GM12878 (cell line): ENCODE data around the gene NUP50. TPM values are rescaled to one million over a fixed set of nuclear protein-coding genes. Genes with fewer than 3 reads are reported as not detected.

Experiments
- ATAC-seq: fragments of 200-7000 bp; cut with Tn5 transposase; 3 replicates; pipeline ENCODE4 v1.9.1; 2020; ENCODE audit warnings: mild to moderate bottlenecking, moderate library complexity
- BruUV-seq: library from RNA; stranded (reverse); fragments of 400-500 nt; replicated peaks from 2 replicates; lab custom pipeline; 2021; lab: Mats Ljungman, UMichigan
- CTCF ChIA-PET: fragments of 300-600 bp; sonication (Branson Sonifier 250); formaldehyde crosslinking; extraction: SDS; loops from one replicate; lab custom pipeline; 2021; ENCODE audit warnings: inconsistent platforms; lab: Yijun Ruan, JAX
- POLR2A ChIA-PET: fragments of 350-600 bp; formaldehyde crosslinking; extraction: SDS; loops from one replicate; lab custom pipeline; 2021; ENCODE audit warnings: inconsistent platforms; lab: Charles Lee
- RAD21 ChIA-PET: fragments of 300-600 bp; sonication (Branson Sonifier 250); formaldehyde crosslinking; loops from one replicate; lab custom pipeline; 2023; ENCODE audit warnings: antibody characterized with exemption; ENCODE audit not compliant: unreplicated experiment; lab: Charles Lee
- SMC1A ChIA-PET: fragments of 300-600 bp; sonication (Branson Sonifier 250); formaldehyde crosslinking; loops from one replicate; lab custom pipeline; 2023; ENCODE audit not compliant: unreplicated experiment, uncharacterized antibody; lab: Charles Lee
- DNase-seq: peaks from one replicate; pipeline ENCODE4 v3.0.0-alpha.2; 2011; ENCODE audit warnings: low read depth, low spot score
- FAIRE-seq: peaks from 3 replicates; lab custom pipeline; 2011; peaks lifted over from hg19 to GRCh38; lab: Jason Lieb, UNC
- H2AFZ ChIP-seq: 2 replicates; pipeline ENCODE4 v1.6.0; 2011; ENCODE audit warnings: low read depth, low read length, control low read depth; ENCODE audit not compliant: control insufficient read depth
- H3K27ac ChIP-seq: 2 replicates; pipeline ENCODE4 v1.5.1; 2011; ENCODE audit warnings: control low read depth; ENCODE audit not compliant: control insufficient read depth, insufficient read depth
- H3K27me3 ChIP-seq, 2 experiments: replicated peaks in 1 of 2; 2 replicates each; pipeline versions ENCODE4 v1.6.0 to v1.6.1; 2011; ENCODE audit warnings: low read length in 1 of 2; ENCODE audit not compliant: control insufficient read depth in 2 of 2, insufficient read depth in 2 of 2
- H3K36me3 ChIP-seq, 2 experiments: 2 replicates each; pipeline ENCODE4 v1.5.1; 2011; ENCODE audit warnings: low read length in 1 of 2; ENCODE audit not compliant: control insufficient read depth in 2 of 2, insufficient read depth in 2 of 2
- H3K4me1 ChIP-seq: 2 replicates; pipeline ENCODE4 v1.6.1; 2011; ENCODE audit warnings: mild to moderate bottlenecking, low read length, moderate library complexity, mixed read lengths; ENCODE audit not compliant: control insufficient read depth, insufficient read depth
- H3K4me2 ChIP-seq: 2 replicates; pipeline ENCODE4 v1.6.0; 2011; ENCODE audit warnings: control low read depth; ENCODE audit not compliant: control insufficient read depth, insufficient read depth
- H3K4me3 ChIP-seq: fragments of 200-600 bp; sonication (generic); 2 replicates; pipeline ENCODE4 v1.5.1; 2016
- H3K79me2 ChIP-seq: 2 replicates; pipeline ENCODE4 v1.6.0; 2011; ENCODE audit warnings: low read length; ENCODE audit not compliant: control insufficient read depth, insufficient read depth
- H3K9ac ChIP-seq: 2 replicates; pipeline ENCODE4 v1.8.0; 2011; ENCODE audit warnings: low read length, control low read depth, mixed read lengths; ENCODE audit not compliant: control insufficient read depth, insufficient read depth
- H3K9me3 ChIP-seq: replicated peaks from 3 replicates; pipeline ENCODE4 v1.5.1; 2011; ENCODE audit warnings: mild to moderate bottlenecking, low read length; ENCODE audit not compliant: control insufficient read depth, insufficient read depth
- H4K20me1 ChIP-seq: 2 replicates; pipeline ENCODE4 v1.6.0; 2011; ENCODE audit not compliant: control insufficient read depth, insufficient read depth
- ASH2L ChIP-seq: fragments of 300-600, 200-600 bp; sonication (generic); IDR thresholded peaks from 2 replicates; pipeline ENCODE4 v1.6.1; 2017; ENCODE audit warnings: low read depth, mild to moderate bottlenecking, borderline replicate concordance
- CHD1 ChIP-seq: IDR thresholded peaks from 2 replicates; pipeline ENCODE4 v1.6.1; 2012; ENCODE audit warnings: low read depth, low read length, improper control_type of control experiment
- HCFC1 ChIP-seq: fragments of 150-350 bp; IDR thresholded peaks from 2 replicates; pipeline ENCODE4 v1.6.1; 2014; ENCODE audit warnings: low read length
- NR2C2 ChIP-seq: IDR thresholded peaks from 2 replicates; pipeline ENCODE4 v1.6.1; 2011; ENCODE audit warnings: borderline replicate concordance, low read depth; ENCODE audit not compliant: control insufficient read depth, insufficient read length
- PAX8 ChIP-seq: fragments of 450-650 bp; IDR thresholded peaks from 2 replicates; pipeline ENCODE4 v1.6.1; 2017; ENCODE audit warnings: mild to moderate bottlenecking, moderate library complexity
- PML ChIP-seq: IDR thresholded peaks from 2 replicates; pipeline ENCODE4 v1.6.1; 2012; ENCODE audit warnings: low read length, inconsistent platforms
- POLR2AphosphoS5 ChIP-seq: IDR thresholded peaks from 2 replicates; pipeline ENCODE4 v1.6.1; 2011; ENCODE audit warnings: mild to moderate bottlenecking, low read length, inconsistent platforms
- SREBF1 ChIP-seq: IDR thresholded peaks from 2 replicates; pipeline ENCODE4 v1.6.1; 2012; ENCODE audit warnings: mild to moderate bottlenecking, low read length
- TCF3 ChIP-seq: IDR thresholded peaks from 2 replicates; pipeline ENCODE4 v1.6.1; 2012; ENCODE audit warnings: low read depth, mild to moderate bottlenecking, low read length, borderline replicate concordance; ENCODE audit not compliant: insufficient read depth
- ZNF24 ChIP-seq: fragments of 450-650 bp; IDR thresholded peaks from 2 replicates; pipeline ENCODE4 v1.6.1; 2017; ENCODE audit warnings: antibody characterized with exemption, mild to moderate bottlenecking
- ZZZ3 ChIP-seq: IDR thresholded peaks from 2 replicates; pipeline ENCODE4 v1.6.1; 2011; ENCODE audit warnings: low read depth; ENCODE audit not compliant: control insufficient read depth, insufficient read length
- WGBS: methylation state at CpG from one replicate; pipeline ENCODE4 v1.1.6; 2016; ENCODE audit warnings: low lambda C conversion rate; ENCODE audit not compliant: insufficient replicate concordance, insufficient coverage; ENCODE audit errors: missing lambda C conversion rate; 5-methylcytosine and 5-hydroxymethylcytosine counted together
- in situ Hi-C: fragments of 300-500 bp; cut with MboI; formaldehyde crosslinking; loops from 9 replicates; pipeline ENCODE4 v1.14.3; 2018; ENCODE audit warnings: mixed read lengths
- intact Hi-C: fragments of 100-400 bp; cut with micrococcal nuclease; formaldehyde crosslinking; loops from one replicate; pipeline ENCODE4 v1.14.2; 2022; ENCODE audit not compliant: unreplicated experiment
- polyA plus RNA-seq, 11 experiments: library from polyadenylated mRNA; depleted of rRNA in 4 of 11; unstranded in 6 of 11; stranded (reverse) in 5 of 11; fragments of >200 nt; fragmentation: Nextera tagmentation in 4 of 11; fragmentation: Illumina TruSeq in 1 of 11; extraction: Ambion mirVana in 4 of 11; extraction: Trizol in 1 of 11; gene quantifications; 1 replicate in 1 of 11; 2 replicates in 10 of 11; pipeline versions ENCODE4 v1.2.1 to v1.2.3, GENCODE V29; 2011 to 2016; ENCODE audit warnings: inconsistent platforms in 2 of 11, missing spikeins in 2 of 11, low read depth in 1 of 11
- total RNA-seq, 4 experiments: library from RNA; depleted of rRNA in 3 of 4; stranded (reverse); fragments of >200 nt in 3 of 4; fragmentation: Illumina TruSeq in 1 of 4; extraction: Trizol in 1 of 4; gene quantifications; 2 replicates each; pipeline versions ENCODE4 v1.2.1 to v1.2.3, GENCODE V29; 2013 to 2021
- TF ChIP-seq, protein P1 (sequence below): fragments of 450-650 bp; formaldehyde crosslinking; IDR thresholded peaks from 2 replicates; pipeline ENCODE4 v1.4.0; 2022; ENCODE audit warnings: mild to moderate bottlenecking, moderate library complexity
- TF ChIP-seq, protein P2 (sequence below): fragments of 450-650 bp; IDR thresholded peaks from 2 replicates; pipeline ENCODE4 v1.6.1; 2017; ENCODE audit warnings: mild to moderate bottlenecking
- TF ChIP-seq, protein P3 (sequence below): fragments of 150-350 bp; IDR thresholded peaks from 2 replicates; pipeline ENCODE4 v1.6.1; 2014; ENCODE audit warnings: mild to moderate bottlenecking, low read depth, low read length
- TF ChIP-seq, protein P4 (sequence below): fragments of 450-650 bp; IDR thresholded peaks from 2 replicates; pipeline ENCODE4 v1.6.1; 2017; ENCODE audit warnings: borderline replicate concordance

NUP50 gene
- total and polyA plus RNA-seq, 10 of the 15 experiments (the other 5 are each of a cell fraction or from before 2014, with no cell fraction given), result 36.8 to 125 (median 78.8) TPM

DNA sequence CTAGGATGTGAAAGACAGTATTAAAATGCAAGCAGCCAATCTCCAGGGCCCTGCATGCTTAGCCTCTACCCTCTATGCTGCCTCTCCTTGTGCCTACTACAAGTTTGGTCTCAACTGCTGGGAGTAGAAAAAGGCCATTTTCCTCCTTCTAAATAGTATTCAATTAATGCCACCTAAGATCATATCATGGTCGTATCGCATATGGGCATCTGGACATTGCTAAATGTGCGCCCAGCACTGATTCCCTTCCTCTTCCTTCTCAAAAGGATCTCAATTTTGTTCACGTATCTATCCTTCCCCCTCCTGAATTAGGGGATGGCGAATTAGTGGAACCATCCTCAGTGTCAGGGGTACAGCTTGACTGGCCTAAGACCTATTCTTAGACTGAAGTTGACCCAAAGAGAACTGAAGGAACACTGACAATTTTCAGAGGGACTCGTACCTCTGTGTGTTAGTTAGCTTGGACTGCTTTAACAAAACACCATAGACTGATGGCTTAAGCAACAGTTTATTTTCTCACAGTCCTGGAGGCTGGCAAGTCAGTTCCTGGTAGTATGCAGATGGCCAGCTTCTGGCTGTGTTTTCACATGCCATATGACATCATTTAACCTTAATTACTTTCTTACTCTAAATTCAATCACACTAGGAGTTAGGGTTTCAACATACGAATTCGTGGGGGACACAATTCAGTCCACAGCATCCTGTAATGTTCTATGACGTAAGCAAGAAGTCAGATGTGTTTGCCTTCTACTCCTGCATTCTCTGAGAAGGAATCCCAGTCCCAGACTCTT, 8.5 kb upstream of the NUP50 start:
- ChIA-PET SMC1A (no interaction called here), CTCF (interaction anchor here (0.5 kb wide), 1 partner anchor 80 kb away, joined by 4 read pairs; no protein-coding TSS in a partner anchor), RAD21 (no interaction called here), POLR2A (no interaction called here)
- H3K27ac ChIP-seq, result no peak overlapping the region
- BruUV-seq, result no TSS peak
- H3K79me2 ChIP-seq, result peaks cover 6% of the 10 kb centered on the region
- no peaks in the 10 kb centered on the region for H3K9me3 ChIP-seq
- FAIRE-seq (no peak), DNase-seq (no peak), ATAC-seq (no peak)
- no peak overlapping the region for H3K9ac ChIP-seq
- H4K20me1 ChIP-seq, result no peaks in the 10 kb centered on the region
- H2AFZ ChIP-seq, result no peak overlapping the region
- peaks cover 3 to 7% of the 10 kb centered on the region in 2 experiments; a peak in 3 of 4 replicates for H3K36me3 ChIP-seq
- in situ Hi-C loops, result no loop called here
- WGBS, result 90% methylated on average over 9 of the region's 9 CpGs
- H3K4me3 ChIP-seq, result no peak overlapping the region
- intact Hi-C loops, result no loop called here
- no peaks in the 10 kb centered on the region for H3K4me1 ChIP-seq
- H3K4me2 ChIP-seq, result no peak overlapping the region
- no peaks in the 10 kb centered on the region for H3K27me3 ChIP-seq
- TF ChIP-seq HCFC1 (no peak), PAX8 (no peak), POLR2AphosphoS5 (no peak), ASH2L (no peak), CHD1 (no peak), PML (no peak), ZZZ3 (no peak), SREBF1 (no peak), TCF3 (no peak), ZNF24 (no peak), NR2C2 (no peak)
- TF ChIP-seq, protein P1, sequence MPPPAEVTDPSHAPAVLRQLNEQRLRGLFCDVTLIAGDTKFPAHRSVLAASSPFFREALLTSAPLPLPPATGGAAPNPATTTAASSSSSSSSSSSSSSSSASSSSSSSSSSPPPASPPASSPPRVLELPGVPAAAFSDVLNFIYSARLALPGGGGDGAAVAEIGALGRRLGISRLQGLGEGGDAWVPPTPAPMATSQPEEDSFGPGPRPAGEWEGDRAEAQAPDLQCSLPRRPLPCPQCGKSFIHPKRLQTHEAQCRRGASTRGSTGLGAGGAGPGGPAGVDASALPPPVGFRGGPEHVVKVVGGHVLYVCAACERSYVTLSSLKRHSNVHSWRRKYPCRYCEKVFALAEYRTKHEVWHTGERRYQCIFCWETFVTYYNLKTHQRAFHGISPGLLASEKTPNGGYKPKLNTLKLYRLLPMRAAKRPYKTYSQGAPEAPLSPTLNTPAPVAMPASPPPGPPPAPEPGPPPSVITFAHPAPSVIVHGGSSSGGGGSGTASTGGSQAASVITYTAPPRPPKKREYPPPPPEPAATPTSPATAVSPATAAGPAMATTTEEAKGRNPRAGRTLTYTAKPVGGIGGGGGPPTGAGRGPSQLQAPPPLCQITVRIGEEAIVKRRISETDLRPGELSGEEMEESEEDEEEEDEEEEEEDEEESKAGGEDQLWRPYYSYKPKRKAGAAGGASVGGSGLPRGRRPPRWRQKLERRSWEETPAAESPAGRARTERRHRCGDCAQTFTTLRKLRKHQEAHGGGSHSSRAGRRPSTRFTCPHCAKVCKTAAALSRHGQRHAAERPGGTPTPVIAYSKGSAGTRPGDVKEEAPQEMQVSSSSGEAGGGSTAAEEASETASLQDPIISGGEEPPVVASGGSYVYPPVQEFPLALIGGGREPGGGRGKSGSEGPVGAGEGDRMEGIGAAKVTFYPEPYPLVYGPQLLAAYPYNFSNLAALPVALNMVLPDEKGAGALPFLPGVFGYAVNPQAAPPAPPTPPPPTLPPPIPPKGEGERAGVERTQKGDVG (CRISPR knock-in tag), result no peak
- TF ChIP-seq, protein P2, sequence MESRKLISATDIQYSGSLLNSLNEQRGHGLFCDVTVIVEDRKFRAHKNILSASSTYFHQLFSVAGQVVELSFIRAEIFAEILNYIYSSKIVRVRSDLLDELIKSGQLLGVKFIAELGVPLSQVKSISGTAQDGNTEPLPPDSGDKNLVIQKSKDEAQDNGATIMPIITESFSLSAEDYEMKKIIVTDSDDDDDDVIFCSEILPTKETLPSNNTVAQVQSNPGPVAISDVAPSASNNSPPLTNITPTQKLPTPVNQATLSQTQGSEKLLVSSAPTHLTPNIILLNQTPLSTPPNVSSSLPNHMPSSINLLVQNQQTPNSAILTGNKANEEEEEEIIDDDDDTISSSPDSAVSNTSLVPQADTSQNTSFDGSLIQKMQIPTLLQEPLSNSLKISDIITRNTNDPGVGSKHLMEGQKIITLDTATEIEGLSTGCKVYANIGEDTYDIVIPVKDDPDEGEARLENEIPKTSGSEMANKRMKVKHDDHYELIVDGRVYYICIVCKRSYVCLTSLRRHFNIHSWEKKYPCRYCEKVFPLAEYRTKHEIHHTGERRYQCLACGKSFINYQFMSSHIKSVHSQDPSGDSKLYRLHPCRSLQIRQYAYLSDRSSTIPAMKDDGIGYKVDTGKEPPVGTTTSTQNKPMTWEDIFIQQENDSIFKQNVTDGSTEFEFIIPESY, result no peak
- TF ChIP-seq, protein P3, sequence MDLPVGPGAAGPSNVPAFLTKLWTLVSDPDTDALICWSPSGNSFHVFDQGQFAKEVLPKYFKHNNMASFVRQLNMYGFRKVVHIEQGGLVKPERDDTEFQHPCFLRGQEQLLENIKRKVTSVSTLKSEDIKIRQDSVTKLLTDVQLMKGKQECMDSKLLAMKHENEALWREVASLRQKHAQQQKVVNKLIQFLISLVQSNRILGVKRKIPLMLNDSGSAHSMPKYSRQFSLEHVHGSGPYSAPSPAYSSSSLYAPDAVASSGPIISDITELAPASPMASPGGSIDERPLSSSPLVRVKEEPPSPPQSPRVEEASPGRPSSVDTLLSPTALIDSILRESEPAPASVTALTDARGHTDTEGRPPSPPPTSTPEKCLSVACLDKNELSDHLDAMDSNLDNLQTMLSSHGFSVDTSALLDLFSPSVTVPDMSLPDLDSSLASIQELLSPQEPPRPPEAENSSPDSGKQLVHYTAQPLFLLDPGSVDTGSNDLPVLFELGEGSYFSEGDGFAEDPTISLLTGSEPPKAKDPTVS, result no peak
- TF ChIP-seq, protein P4, sequence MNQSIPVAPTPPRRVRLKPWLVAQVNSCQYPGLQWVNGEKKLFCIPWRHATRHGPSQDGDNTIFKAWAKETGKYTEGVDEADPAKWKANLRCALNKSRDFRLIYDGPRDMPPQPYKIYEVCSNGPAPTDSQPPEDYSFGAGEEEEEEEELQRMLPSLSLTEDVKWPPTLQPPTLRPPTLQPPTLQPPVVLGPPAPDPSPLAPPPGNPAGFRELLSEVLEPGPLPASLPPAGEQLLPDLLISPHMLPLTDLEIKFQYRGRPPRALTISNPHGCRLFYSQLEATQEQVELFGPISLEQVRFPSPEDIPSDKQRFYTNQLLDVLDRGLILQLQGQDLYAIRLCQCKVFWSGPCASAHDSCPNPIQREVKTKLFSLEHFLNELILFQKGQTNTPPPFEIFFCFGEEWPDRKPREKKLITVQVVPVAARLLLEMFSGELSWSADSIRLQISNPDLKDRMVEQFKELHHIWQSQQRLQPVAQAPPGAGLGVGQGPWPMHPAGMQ, result no peak
